H9 (cell line): ENCODE results near the gene UBE2G1. TPM values are rescaled to one million over a fixed set of nuclear protein-coding genes. Genes with fewer than 3 reads are reported as not detected.

Source experiments
- DNase-seq: peaks from one replicate; pipeline ENCODE4 v3.0.0-alpha.2; 2017
- H2AFZ ChIP-seq: one replicate; pipeline ENCODE4 v1.6.1; 2013; ENCODE audit warnings: mild to moderate bottlenecking, low read length, control low read depth, moderate library complexity
- H2AK5ac ChIP-seq: 2 replicates; pipeline ENCODE4 v1.6.1; 2013; ENCODE audit warnings: low read length, control low read depth, mixed read lengths; ENCODE audit not compliant: insufficient read length
- H2BK120ac ChIP-seq: one replicate; pipeline ENCODE4 v1.6.1; 2013; ENCODE audit warnings: low read depth, mild to moderate bottlenecking, low read length, control low read depth, inconsistent platforms; ENCODE audit not compliant: poor library complexity, severe bottlenecking
- H2BK12ac ChIP-seq: 2 replicates; pipeline ENCODE4 v1.6.1; 2013; ENCODE audit warnings: low read length, control low read depth, mixed read lengths, low read depth; ENCODE audit not compliant: insufficient read length
- H2BK15ac ChIP-seq: 2 replicates; pipeline ENCODE4 v1.6.1; 2013; ENCODE audit warnings: low read depth, low read length, control low read depth
- H2BK20ac ChIP-seq: one replicate; pipeline ENCODE4 v1.6.1; 2013; ENCODE audit warnings: low read depth, mild to moderate bottlenecking, low read length, control low read depth, inconsistent platforms; ENCODE audit not compliant: poor library complexity, severe bottlenecking
- H2BK5ac ChIP-seq: 2 replicates; pipeline ENCODE4 v1.6.1; 2013; ENCODE audit warnings: low read length, control low read depth, mixed read lengths; ENCODE audit not compliant: insufficient read length
- H3K14ac ChIP-seq: 2 replicates; pipeline ENCODE4 v1.6.1; 2013; ENCODE audit warnings: low read length, control low read depth; ENCODE audit not compliant: insufficient read depth
- H3K18ac ChIP-seq: 2 replicates; pipeline ENCODE4 v1.6.1; 2013; ENCODE audit warnings: low read depth, mild to moderate bottlenecking, mixed read lengths, low read length, control low read depth; ENCODE audit not compliant: insufficient read length
- H3K23ac ChIP-seq: 2 replicates; pipeline ENCODE4 v1.6.1; 2013; ENCODE audit warnings: low read length, control low read depth, mixed read lengths, low read depth; ENCODE audit not compliant: insufficient read length
- H3K23me2 ChIP-seq: 2 replicates; pipeline ENCODE4 v1.6.1; 2013; ENCODE audit warnings: low read depth, mild to moderate bottlenecking, mixed read lengths, low read length, control low read depth; ENCODE audit not compliant: insufficient read length, poor library complexity, severe bottlenecking
- H3K27ac ChIP-seq: 2 replicates; pipeline ENCODE4 v1.5.1; 2013; ENCODE audit warnings: low read length, control low read depth, mixed read lengths, low read depth; ENCODE audit not compliant: insufficient read length
- H3K27me3 ChIP-seq: 2 replicates; pipeline ENCODE4 v1.6.1; 2013; ENCODE audit warnings: low read length, control low read depth, inconsistent platforms; ENCODE audit not compliant: insufficient read depth
- H3K4ac ChIP-seq: 2 replicates; pipeline ENCODE4 v1.6.1; 2013; ENCODE audit warnings: low read depth, mild to moderate bottlenecking, control low read depth, inconsistent platforms, low read length, moderate library complexity
- H3K4me1 ChIP-seq: 2 replicates; pipeline ENCODE4 v1.6.1; 2013; ENCODE audit warnings: low read length, control low read depth, inconsistent platforms; ENCODE audit not compliant: insufficient read depth
- H3K4me2 ChIP-seq: 2 replicates; pipeline ENCODE4 v1.6.1; 2013; ENCODE audit warnings: low read length, control low read depth, mixed read lengths; ENCODE audit not compliant: insufficient read length, insufficient read depth
- H3K56ac ChIP-seq: 2 replicates; pipeline ENCODE4 v1.6.1; 2013; ENCODE audit warnings: low read depth, mild to moderate bottlenecking, mixed read lengths, low read length, control low read depth; ENCODE audit not compliant: insufficient read length
- H3K79me1 ChIP-seq: 2 replicates; pipeline ENCODE4 v1.6.1; 2013; ENCODE audit warnings: low read depth, mild to moderate bottlenecking, moderate library complexity, low read length, control low read depth, inconsistent platforms; ENCODE audit not compliant: insufficient read depth, poor library complexity, severe bottlenecking
- H3K79me2 ChIP-seq: 2 replicates; pipeline ENCODE4 v1.6.1; 2013; ENCODE audit warnings: low read length, control low read depth, inconsistent platforms; ENCODE audit not compliant: insufficient read depth
- H3K9ac ChIP-seq: 2 replicates; pipeline ENCODE4 v1.6.1; 2013; ENCODE audit warnings: low read length, control low read depth, mixed read lengths; ENCODE audit not compliant: insufficient read length; ENCODE audit errors: extremely low read depth
- H3K9me3 ChIP-seq: one replicate; pipeline ENCODE4 v1.6.1; 2013; ENCODE audit warnings: low read depth, low read length, inconsistent platforms; ENCODE audit not compliant: control insufficient read depth
- H3T11ph ChIP-seq: one replicate; pipeline ENCODE4 v1.6.1; 2013; ENCODE audit warnings: mild to moderate bottlenecking, low read length, control low read depth, inconsistent platforms
- H4K20me1 ChIP-seq: one replicate; pipeline ENCODE4 v1.6.1; 2013; ENCODE audit not compliant: control insufficient read depth, insufficient read length, insufficient read depth
- H4K5ac ChIP-seq: 2 replicates; pipeline ENCODE4 v1.6.1; 2013; ENCODE audit warnings: low read depth, mild to moderate bottlenecking, mixed read lengths, low read length, control low read depth; ENCODE audit not compliant: insufficient read length
- H4K8ac ChIP-seq: replicated peaks from 2 replicates; pipeline ENCODE4 v1.6.1; 2013; ENCODE audit warnings: low read length, control low read depth, mixed read lengths, low read depth; ENCODE audit not compliant: insufficient read length
- H4K91ac ChIP-seq: 2 replicates; pipeline ENCODE4 v1.6.1; 2013; ENCODE audit warnings: low read depth, mild to moderate bottlenecking, moderate library complexity, mixed read lengths, low read length, control low read depth; ENCODE audit not compliant: insufficient read length
- H3K27ac Mint-ChIP-seq, 3 experiments: 2 replicates in 2 of 3; 3 replicates in 1 of 3; pipeline ENCODE4 v1.8.0; 2020 to 2021; ENCODE audit warnings: mixed read lengths in 3 of 3, mild to moderate bottlenecking in 1 of 3, moderate library complexity in 1 of 3
- H3K27me3 Mint-ChIP-seq: 2 replicates; pipeline ENCODE4 v1.8.0; 2021; ENCODE audit warnings: low read depth, mild to moderate bottlenecking, moderate library complexity, mixed read lengths
- H3K36me3 Mint-ChIP-seq, 3 experiments: 2 replicates in 2 of 3; 3 replicates in 1 of 3; pipeline ENCODE4 v1.8.0; 2020 to 2021; ENCODE audit warnings: low read depth in 3 of 3, mixed read lengths in 3 of 3; ENCODE audit not compliant: insufficient read depth in 1 of 3
- H3K4me1 Mint-ChIP-seq, 2 experiments: 2 replicates each; pipeline ENCODE4 v1.8.0; 2020; ENCODE audit warnings: mixed read lengths in 2 of 2
- H3K4me3 Mint-ChIP-seq, 2 experiments: 2 replicates in 1 of 2; 3 replicates in 1 of 2; pipeline ENCODE4 v1.8.0; 2020 to 2021; ENCODE audit warnings: mild to moderate bottlenecking in 2 of 2, mixed read lengths in 2 of 2, moderate library complexity in 1 of 2
- H3K9me3 Mint-ChIP-seq, 2 experiments: 2 replicates in 1 of 2; 3 replicates in 1 of 2; pipeline ENCODE4 v1.8.0; 2020; ENCODE audit warnings: mild to moderate bottlenecking in 2 of 2, mixed read lengths in 2 of 2, moderate library complexity in 1 of 2
- WGBS: extraction: QIAGEN DNeasy Blood & Tissue Kit; methylation state at CpG from one replicate; pipeline ENCODE4 v1.1.7; 2013; ENCODE audit warnings: missing lambda C conversion rate, low lambda C conversion rate, mixed read lengths; ENCODE audit not compliant: insufficient read length; ENCODE audit errors: extremely low coverage; 5-methylcytosine and 5-hydroxymethylcytosine counted together
- total RNA-seq: library from RNA; stranded (reverse); gene quantifications from 2 replicates; pipeline ENCODE4 v1.2.1, GENCODE V29; 2021
- TF ChIP-seq, protein P1 (sequence below): fragments of 200-600 bp; sonication (generic); conservative IDR thresholded peaks from 3 replicates; pipeline ENCODE4 v1.8.0; 2021; ENCODE audit warnings: antibody characterized with exemption, mild to moderate bottlenecking

The UBE2G1 gene
- total RNA-seq, 1 experiment from 2014 or later = 188 TPM

DNA sequence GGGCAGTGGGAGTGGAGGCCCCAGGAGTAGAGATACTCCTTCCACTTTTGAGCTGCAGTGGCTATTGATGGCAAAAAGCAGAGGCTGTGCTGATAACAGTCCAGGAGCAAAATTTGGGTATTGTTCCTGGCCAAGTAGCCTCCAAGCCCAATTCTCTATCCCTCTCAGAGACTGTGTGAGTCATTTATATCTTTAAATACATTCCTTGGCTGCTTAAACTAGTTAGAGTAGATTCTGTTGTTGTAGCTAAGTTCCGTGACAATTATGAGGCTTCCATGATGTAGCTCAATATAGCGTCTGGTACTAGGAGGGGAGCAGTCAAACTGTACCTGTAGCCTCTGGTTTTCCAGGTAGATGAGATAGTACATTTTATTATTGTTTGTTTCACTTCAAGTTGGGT lies 19.9 kb upstream of the UBE2G1 start:
- H2AK5ac ChIP-seq = no peak overlapping the region
- H2BK5ac ChIP-seq = peak overlapping the region; percentile 21
- H4K8ac ChIP-seq = no peak overlapping the region
- WGBS = no CpG with 5 or more reads among the region's 2 CpGs
- TF ChIP-seq, protein P1, sequence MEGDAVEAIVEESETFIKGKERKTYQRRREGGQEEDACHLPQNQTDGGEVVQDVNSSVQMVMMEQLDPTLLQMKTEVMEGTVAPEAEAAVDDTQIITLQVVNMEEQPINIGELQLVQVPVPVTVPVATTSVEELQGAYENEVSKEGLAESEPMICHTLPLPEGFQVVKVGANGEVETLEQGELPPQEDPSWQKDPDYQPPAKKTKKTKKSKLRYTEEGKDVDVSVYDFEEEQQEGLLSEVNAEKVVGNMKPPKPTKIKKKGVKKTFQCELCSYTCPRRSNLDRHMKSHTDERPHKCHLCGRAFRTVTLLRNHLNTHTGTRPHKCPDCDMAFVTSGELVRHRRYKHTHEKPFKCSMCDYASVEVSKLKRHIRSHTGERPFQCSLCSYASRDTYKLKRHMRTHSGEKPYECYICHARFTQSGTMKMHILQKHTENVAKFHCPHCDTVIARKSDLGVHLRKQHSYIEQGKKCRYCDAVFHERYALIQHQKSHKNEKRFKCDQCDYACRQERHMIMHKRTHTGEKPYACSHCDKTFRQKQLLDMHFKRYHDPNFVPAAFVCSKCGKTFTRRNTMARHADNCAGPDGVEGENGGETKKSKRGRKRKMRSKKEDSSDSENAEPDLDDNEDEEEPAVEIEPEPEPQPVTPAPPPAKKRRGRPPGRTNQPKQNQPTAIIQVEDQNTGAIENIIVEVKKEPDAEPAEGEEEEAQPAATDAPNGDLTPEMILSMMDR = no peak
- DNase-seq = no peak
- Mint-ChIP-seq H3K27ac (peak overlapping the region in 2 of 3 experiments; percentile 45 to 84; a peak in 3 of 7 replicates), H3K36me3 (no peaks in the 10 kb centered on the region), H3K4me1 (peaks cover 22% of the 10 kb centered on the region in 2 experiments), H3K27me3 (no peaks in the 10 kb centered on the region), H3K4me3 (no peak overlapping the region; a peak in 1 of 5 replicates), H3K9me3 (no peaks in the 10 kb centered on the region)
- H3K18ac ChIP-seq = no peak overlapping the region
- no peak overlapping the region for H3K56ac ChIP-seq
- H3K27me3 ChIP-seq = no peaks in the 10 kb centered on the region
- no peaks in the 10 kb centered on the region for H3K79me1 ChIP-seq
- no peaks in the 10 kb centered on the region for H3K79me2 ChIP-seq
- no peaks in the 10 kb centered on the region for H4K20me1 ChIP-seq
- no peaks in the 10 kb centered on the region for H3K9me3 ChIP-seq
- no peak overlapping the region for H2BK20ac ChIP-seq
- H3K9ac ChIP-seq = peak overlapping the region; percentile 4
- H3K23me2 ChIP-seq = no peaks in the 10 kb centered on the region
- no peak overlapping the region for H4K5ac ChIP-seq
- no peak overlapping the region for H2BK12ac ChIP-seq
- H3K27ac ChIP-seq = no peak overlapping the region
- H2BK15ac ChIP-seq = no peak overlapping the region
- no peak overlapping the region for H2BK120ac ChIP-seq
- no peaks in the 10 kb centered on the region; the same call in 1 of the 2 replicates for H3K4me1 ChIP-seq
- no peak overlapping the region for H4K91ac ChIP-seq
- no peak overlapping the region; the same call in 1 of the 2 replicates for H3K4ac ChIP-seq
- H3T11ph ChIP-seq = no peak overlapping the region
- no peak overlapping the region for H3K14ac ChIP-seq
- H3K4me2 ChIP-seq = no peak overlapping the region
- H3K23ac ChIP-seq = no peak overlapping the region
- no peak overlapping the region for H2AFZ ChIP-seq
